Liver (tissue), 9 donors: ENCODE results near the gene PSMB2. TPM values are rescaled to one million over a fixed set of nuclear protein-coding genes. Genes with fewer than 3 reads are reported as not detected.
A peak's percentile ranks its signal among the peaks of the same experiment; 100 is the strongest.

Experiments
- DNase-seq: peaks from one replicate; pipeline ENCODE4 v3.0.0-alpha.2; 2017; ENCODE audit warnings: low spot score
- H3K27ac ChIP-seq, 2 donors: one replicate each; pipeline ENCODE4 v1.7.0; 2013; ENCODE audit warnings: inconsistent platforms in 2 of 2, low read length in 2 of 2, control low read depth in 1 of 2, low read depth in 1 of 2, mild to moderate bottlenecking in 1 of 2
- H3K27me3 ChIP-seq, 4 donors: one replicate each; pipeline versions ENCODE4 v1.6.1 to v1.7.0; 2013; ENCODE audit warnings: low read length in 3 of 4, inconsistent platforms in 1 of 4, mild to moderate bottlenecking in 1 of 4, moderate library complexity in 1 of 4; ENCODE audit not compliant: control insufficient read depth in 4 of 4, insufficient read depth in 4 of 4
- H3K36me3 ChIP-seq, 4 donors: one replicate each; pipeline versions ENCODE4 v1.6.1 to v1.7.0; 2013; ENCODE audit warnings: low read length in 3 of 4, mild to moderate bottlenecking in 3 of 4, low read depth in 1 of 4, moderate library complexity in 1 of 4; ENCODE audit not compliant: control insufficient read depth in 4 of 4, insufficient read depth in 3 of 4
- H3K4me1 ChIP-seq, 4 donors: one replicate each; pipeline versions ENCODE4 v1.6.1 to v1.7.0; 2013; ENCODE audit warnings: low read length in 3 of 4, mild to moderate bottlenecking in 3 of 4, moderate library complexity in 1 of 4; ENCODE audit not compliant: control insufficient read depth in 4 of 4, insufficient read depth in 4 of 4
- H3K4me3 ChIP-seq, 3 donors: one replicate each; pipeline versions ENCODE4 v1.6.1 to v1.7.0; 2013; ENCODE audit warnings: low read length in 3 of 3, control low read depth in 1 of 3, low read depth in 1 of 3, mild to moderate bottlenecking in 1 of 3
- H3K9ac ChIP-seq, 2 donors: one replicate each; pipeline ENCODE4 v1.7.0; 2013; ENCODE audit warnings: low read length in 2 of 2, mild to moderate bottlenecking in 2 of 2, moderate library complexity in 2 of 2, control low read depth in 1 of 2, low read depth in 1 of 2
- H3K9me3 ChIP-seq, 4 donors: one replicate each; pipeline versions ENCODE4 v1.6.1 to v1.7.0; 2013; ENCODE audit warnings: low read length in 3 of 4; ENCODE audit not compliant: control insufficient read depth in 4 of 4
- EGR1 ChIP-seq, 2 donors: IDR thresholded peaks; 2 replicates each; pipeline ENCODE4 v1.6.1; 2016 to 2018; ENCODE audit warnings: antibody characterized with exemption in 2 of 2, low read depth in 2 of 2
- FOXA1 ChIP-seq: IDR thresholded peaks from 2 replicates; pipeline ENCODE4 v1.6.1; 2016; ENCODE audit warnings: antibody characterized with exemption
- GABPA ChIP-seq, 2 donors: IDR thresholded peaks in 1 of 2; conservative IDR thresholded peaks in 1 of 2; 2 replicates each; pipeline ENCODE4 v1.6.1; 2016; ENCODE audit warnings: antibody characterized with exemption in 2 of 2, mild to moderate bottlenecking in 1 of 2, moderate library complexity in 1 of 2
- HNF4G ChIP-seq: IDR thresholded peaks from 2 replicates; pipeline ENCODE4 v1.6.1; 2016; ENCODE audit warnings: antibody characterized with exemption
- NR2F2 ChIP-seq: IDR thresholded peaks from 2 replicates; pipeline ENCODE4 v1.6.1; 2016; ENCODE audit warnings: antibody characterized with exemption
- SP1 ChIP-seq: IDR thresholded peaks from 2 replicates; pipeline ENCODE4 v1.6.1; 2018; ENCODE audit warnings: antibody characterized with exemption, mild to moderate bottlenecking
- YY1 ChIP-seq: IDR thresholded peaks from 2 replicates; pipeline ENCODE4 v1.6.1; 2016; ENCODE audit warnings: antibody characterized with exemption, mild to moderate bottlenecking
- WGBS: extraction: QIAGEN DNeasy Blood & Tissue Kit; methylation state at CpG from one replicate; pipeline ENCODE4 v1.1.7; 2013; 5-methylcytosine and 5-hydroxymethylcytosine counted together
- polyA plus RNA-seq, 2 donors: library from polyadenylated mRNA; stranded (reverse) in 1 of 2; unstranded in 1 of 2; fragments of 200-250 nt in 1 of 2; fragments of >200 nt in 1 of 2; fragmentation: Nextera tagmentation in 1 of 2; extraction: Ambion mirVana in 1 of 2; gene quantifications; one replicate each; pipeline versions ENCODE4 v1.2.1 to v1.2.3, GENCODE V29; 2013 to 2015
- total RNA-seq, 2 donors: library from RNA; depleted of rRNA; stranded (reverse); fragments of >200 nt; gene quantifications; one replicate each; pipeline ENCODE4 v1.2.3, GENCODE V29; 2014
- TF ChIP-seq, protein P1 (sequence below): IDR thresholded peaks from 2 replicates; pipeline ENCODE4 v1.6.1; 2016; ENCODE audit warnings: antibody characterized with exemption, mild to moderate bottlenecking
- TF ChIP-seq, protein P2 (sequence below): fragments of 150-350 bp; IDR thresholded peaks from 2 replicates; pipeline ENCODE4 v1.5.1; 2017; ENCODE audit warnings: improper control_type of control experiment, low read depth, low read length; ENCODE audit not compliant: missing input control
- donor health status: healthy.
- donor health status: healthy.
- donor health status: healthy.
- donor health status: healthy.
- donor health status: healthy.

Gene PSMB2
- total and polyA plus RNA-seq, 4 donors = 19.1 to 76.6 (median 40.8) TPM

DNA sequence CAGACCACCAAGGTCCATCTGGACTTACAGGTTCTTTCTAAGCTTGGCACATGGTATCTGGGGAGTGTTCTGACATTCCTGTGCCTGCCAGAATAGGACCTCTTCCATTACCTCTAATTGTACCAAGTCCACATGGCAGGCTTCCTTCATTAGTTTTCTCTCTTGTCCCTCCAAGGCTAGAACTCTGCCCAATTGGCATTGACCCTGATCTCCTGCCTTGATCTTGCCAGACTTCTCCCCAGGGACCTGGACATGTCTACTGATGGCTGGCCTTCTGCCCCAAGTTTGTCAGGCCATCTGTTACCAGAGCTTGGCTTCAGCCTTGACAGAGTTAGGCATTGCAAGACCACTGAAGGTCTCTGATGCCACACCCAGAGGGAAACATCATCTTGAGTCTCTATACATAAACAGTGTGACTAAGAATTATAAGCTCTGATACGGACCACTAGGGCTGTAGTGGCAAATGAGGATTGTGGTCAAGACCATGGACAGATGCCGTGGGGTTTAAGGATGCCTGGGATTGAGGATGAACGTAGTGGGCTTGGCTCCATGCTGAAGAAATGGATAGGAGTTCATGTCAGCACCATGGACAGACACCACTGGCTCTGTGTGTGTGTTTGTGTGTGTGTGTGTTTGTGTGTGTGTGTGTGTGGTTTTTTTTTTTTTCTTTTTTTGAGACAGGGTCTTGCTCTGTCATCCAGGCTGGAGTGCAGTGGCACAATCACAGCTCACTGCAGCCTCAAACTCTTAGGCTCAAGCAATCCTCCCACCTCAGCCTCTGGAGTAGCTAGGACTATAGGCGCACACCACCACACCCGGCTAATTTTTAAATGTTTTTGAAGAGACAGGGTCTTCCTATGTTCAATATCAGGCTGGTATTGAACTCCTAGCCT is 19.5 kb upstream of the PSMB2 start:
- Histone ChIP-seq H3K36me3 (no peaks in the 10 kb centered on the region), H3K9ac (no peak overlapping the region), H3K4me1 (no peaks in the 10 kb centered on the region), H3K4me3 (no peak overlapping the region), H3K27me3 (no peaks in the 10 kb centered on the region), H3K9me3 (peaks cover 0 to 2% (median 0%) of the 10 kb centered on the region in 4 donors), H3K27ac (no peak overlapping the region)
- no peak for DNase-seq
- 54% methylated on average over 5 of the region's 5 CpGs for WGBS
- TF ChIP-seq, protein P1, sequence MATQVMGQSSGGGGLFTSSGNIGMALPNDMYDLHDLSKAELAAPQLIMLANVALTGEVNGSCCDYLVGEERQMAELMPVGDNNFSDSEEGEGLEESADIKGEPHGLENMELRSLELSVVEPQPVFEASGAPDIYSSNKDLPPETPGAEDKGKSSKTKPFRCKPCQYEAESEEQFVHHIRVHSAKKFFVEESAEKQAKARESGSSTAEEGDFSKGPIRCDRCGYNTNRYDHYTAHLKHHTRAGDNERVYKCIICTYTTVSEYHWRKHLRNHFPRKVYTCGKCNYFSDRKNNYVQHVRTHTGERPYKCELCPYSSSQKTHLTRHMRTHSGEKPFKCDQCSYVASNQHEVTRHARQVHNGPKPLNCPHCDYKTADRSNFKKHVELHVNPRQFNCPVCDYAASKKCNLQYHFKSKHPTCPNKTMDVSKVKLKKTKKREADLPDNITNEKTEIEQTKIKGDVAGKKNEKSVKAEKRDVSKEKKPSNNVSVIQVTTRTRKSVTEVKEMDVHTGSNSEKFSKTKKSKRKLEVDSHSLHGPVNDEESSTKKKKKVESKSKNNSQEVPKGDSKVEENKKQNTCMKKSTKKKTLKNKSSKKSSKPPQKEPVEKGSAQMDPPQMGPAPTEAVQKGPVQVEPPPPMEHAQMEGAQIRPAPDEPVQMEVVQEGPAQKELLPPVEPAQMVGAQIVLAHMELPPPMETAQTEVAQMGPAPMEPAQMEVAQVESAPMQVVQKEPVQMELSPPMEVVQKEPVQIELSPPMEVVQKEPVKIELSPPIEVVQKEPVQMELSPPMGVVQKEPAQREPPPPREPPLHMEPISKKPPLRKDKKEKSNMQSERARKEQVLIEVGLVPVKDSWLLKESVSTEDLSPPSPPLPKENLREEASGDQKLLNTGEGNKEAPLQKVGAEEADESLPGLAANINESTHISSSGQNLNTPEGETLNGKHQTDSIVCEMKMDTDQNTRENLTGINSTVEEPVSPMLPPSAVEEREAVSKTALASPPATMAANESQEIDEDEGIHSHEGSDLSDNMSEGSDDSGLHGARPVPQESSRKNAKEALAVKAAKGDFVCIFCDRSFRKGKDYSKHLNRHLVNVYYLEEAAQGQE = peak; percentile 98
- TF ChIP-seq GABPA (IDR thresholded peaks at IDR 0.05 in 1 of 2, conservative IDR thresholded peaks at IDR 0.05 in 1 of 2) = no peak
- TF ChIP-seq YY1 = no peak

DNA sequence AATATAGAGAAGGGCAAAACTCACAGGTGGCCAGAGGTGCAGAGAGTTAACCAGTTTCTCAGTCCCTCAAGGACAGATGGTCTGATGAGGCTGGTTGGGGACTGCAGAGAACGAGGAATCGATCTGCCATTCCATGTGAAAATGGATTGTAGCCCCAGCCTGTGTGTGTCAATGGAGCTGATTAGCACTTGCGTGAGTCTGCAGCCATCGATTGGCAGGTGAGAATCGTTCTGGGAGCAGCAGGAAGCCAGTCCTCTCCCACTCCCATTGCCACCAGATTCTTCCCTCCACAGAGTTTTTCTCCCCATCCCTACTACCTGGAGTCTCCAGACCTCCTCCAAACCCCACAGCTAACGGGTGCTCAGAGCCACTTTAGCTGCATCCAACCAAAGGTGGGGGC is 18.3 kb upstream of the PSMB2 start:
- WGBS = 26% methylated on average over 6 of the region's 6 CpGs
- no peak overlapping the region for H3K27ac ChIP-seq
- DNase-seq = no peak
- TF ChIP-seq EGR1 (IDR thresholded peaks at IDR 0.05; ENCODE audit: low read depth in 2 of 2) (no peak), HNF4G (no peak), GABPA (IDR thresholded peaks at IDR 0.05 in 1 of 2, conservative IDR thresholded peaks at IDR 0.05 in 1 of 2) (no peak), SP1 (no peak), NR2F2 (no peak)
- H3K27me3 ChIP-seq = no peaks in the 10 kb centered on the region
- H3K4me3 ChIP-seq = no peak overlapping the region
- no peak overlapping the region for H3K9ac ChIP-seq
- H3K36me3 ChIP-seq = no peaks in the 10 kb centered on the region
- peaks cover 0 to 2% (median 0%) of the 10 kb centered on the region in 4 donors for H3K9me3 ChIP-seq
- no peaks in the 10 kb centered on the region for H3K4me1 ChIP-seq

DNA sequence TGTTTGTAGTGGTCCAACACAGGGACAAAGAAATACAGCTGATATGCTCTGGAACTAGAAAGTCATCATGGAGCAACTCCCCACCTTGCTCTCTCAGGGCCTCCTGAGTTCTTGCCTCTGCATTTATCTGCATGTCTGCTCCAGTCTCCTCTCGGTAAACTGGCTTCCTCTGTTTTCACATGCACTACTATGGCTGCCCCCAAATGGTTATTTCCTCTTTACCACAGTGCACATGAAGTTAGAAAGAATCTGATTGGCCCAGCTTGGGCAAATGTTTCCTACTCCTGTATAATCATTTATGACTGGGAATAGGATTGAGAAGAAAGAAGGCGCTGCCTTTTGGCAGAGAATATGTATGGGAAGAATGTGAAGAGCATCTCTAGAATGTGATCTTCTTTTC is 16.5 kb upstream of the PSMB2 start:
- no peaks in the 10 kb centered on the region for H3K4me1 ChIP-seq
- WGBS = 70% methylated on average over 2 of the region's 2 CpGs

More for the DNA sequence above, 16.5 kb upstream of the PSMB2 start:
- Histone ChIP-seq H3K36me3 (no peaks in the 10 kb centered on the region), H3K27ac (no peak overlapping the region), H3K9ac (no peak overlapping the region), H3K4me3 (no peak overlapping the region), H3K27me3 (no peaks in the 10 kb centered on the region), H3K9me3 (peaks cover 0 to 2% (median 0%) of the 10 kb centered on the region in 4 donors)
- no peak for DNase-seq
- TF ChIP-seq, protein P2, sequence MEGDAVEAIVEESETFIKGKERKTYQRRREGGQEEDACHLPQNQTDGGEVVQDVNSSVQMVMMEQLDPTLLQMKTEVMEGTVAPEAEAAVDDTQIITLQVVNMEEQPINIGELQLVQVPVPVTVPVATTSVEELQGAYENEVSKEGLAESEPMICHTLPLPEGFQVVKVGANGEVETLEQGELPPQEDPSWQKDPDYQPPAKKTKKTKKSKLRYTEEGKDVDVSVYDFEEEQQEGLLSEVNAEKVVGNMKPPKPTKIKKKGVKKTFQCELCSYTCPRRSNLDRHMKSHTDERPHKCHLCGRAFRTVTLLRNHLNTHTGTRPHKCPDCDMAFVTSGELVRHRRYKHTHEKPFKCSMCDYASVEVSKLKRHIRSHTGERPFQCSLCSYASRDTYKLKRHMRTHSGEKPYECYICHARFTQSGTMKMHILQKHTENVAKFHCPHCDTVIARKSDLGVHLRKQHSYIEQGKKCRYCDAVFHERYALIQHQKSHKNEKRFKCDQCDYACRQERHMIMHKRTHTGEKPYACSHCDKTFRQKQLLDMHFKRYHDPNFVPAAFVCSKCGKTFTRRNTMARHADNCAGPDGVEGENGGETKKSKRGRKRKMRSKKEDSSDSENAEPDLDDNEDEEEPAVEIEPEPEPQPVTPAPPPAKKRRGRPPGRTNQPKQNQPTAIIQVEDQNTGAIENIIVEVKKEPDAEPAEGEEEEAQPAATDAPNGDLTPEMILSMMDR = no peak
- TF ChIP-seq FOXA1 = no peak
- TF ChIP-seq SP1 = no peak
